WTC11 (cell line): ENCODE results near the gene OR5D13. TPM values are rescaled to one million over a fixed set of nuclear protein-coding genes. Genes with fewer than 3 reads are reported as not detected.
A peak's percentile ranks its signal among the peaks of the same experiment; 100 is the strongest.

ENCODE experiments used
- ATAC-seq: fragments of 200-7000 bp; cut with Tn5 transposase; 2 replicates; pipeline ENCODE4 v1.10.0; 2021; ENCODE audit warnings: mild to moderate bottlenecking, moderate library complexity
- CTCF ChIA-PET: fragments of 300-600 bp; sonication (Branson Sonifier 250); formaldehyde crosslinking; loops from one replicate; lab custom pipeline; 2021; ENCODE audit warnings: antibody characterized with exemption; lab: Charles Lee
- POLR2A ChIA-PET: fragments of 350-600 bp; sonication (Branson Sonifier 250); formaldehyde crosslinking; loops from one replicate; lab custom pipeline; 2021; ENCODE audit warnings: antibody characterized with exemption; lab: Charles Lee
- DNase-seq: peaks from one replicate; pipeline ENCODE4 v3.0.0; 2021; ENCODE audit warnings: low spot score
- H3K27ac Mint-ChIP-seq: 2 replicates; pipeline ENCODE4 v1.8.0; 2021; ENCODE audit warnings: mixed read lengths
- H3K27me3 Mint-ChIP-seq: 2 replicates; pipeline ENCODE4 v1.8.0; 2021; ENCODE audit warnings: low read depth, mild to moderate bottlenecking, moderate library complexity, mixed read lengths
- H3K36me3 Mint-ChIP-seq: 2 replicates; pipeline ENCODE4 v1.8.0; 2021; ENCODE audit warnings: mixed read lengths
- H3K4me1 Mint-ChIP-seq: 2 replicates; pipeline ENCODE4 v1.8.0; 2022; ENCODE audit warnings: mixed read lengths
- H3K4me3 Mint-ChIP-seq: 2 replicates; pipeline ENCODE4 v1.8.0; 2021; ENCODE audit warnings: mild to moderate bottlenecking, moderate library complexity, mixed read lengths
- H3K9me3 Mint-ChIP-seq: 2 replicates; pipeline ENCODE4 v1.8.0; 2021; ENCODE audit warnings: mixed read lengths
- CBFB ChIP-seq: sonication (generic); formaldehyde crosslinking; IDR thresholded peaks from 2 replicates; pipeline ENCODE4 v1.8.1; 2022; ENCODE audit warnings: mild to moderate bottlenecking, low read depth, missing genetic modification reagents
- GABPB1 ChIP-seq: sonication (generic); formaldehyde crosslinking; IDR thresholded peaks from 2 replicates; pipeline ENCODE4 v1.8.1; 2023; ENCODE audit warnings: mild to moderate bottlenecking, missing genetic modification reagents
- GRHL2 ChIP-seq: fragments of 250-450 bp; sonication (Bioruptor Pico); IDR thresholded peaks from 2 replicates; pipeline ENCODE4 v1.8.0; 2022; ENCODE audit warnings: mild to moderate bottlenecking, moderate library complexity; ENCODE audit not compliant: insufficient replicate concordance, severe bottlenecking
- GTF2I ChIP-seq: fragments of 250-450 bp; sonication (Bioruptor Pico); conservative IDR thresholded peaks from 2 replicates; pipeline ENCODE4 v1.4.0; 2021; ENCODE audit warnings: mild to moderate bottlenecking
- IRF2 ChIP-seq: sonication (generic); formaldehyde crosslinking; IDR thresholded peaks from 2 replicates; pipeline ENCODE4 v1.8.0; 2022; ENCODE audit warnings: low read depth, missing genetic modification reagents, borderline replicate concordance
- JUN ChIP-seq: sonication (generic); formaldehyde crosslinking; IDR thresholded peaks from 2 replicates; pipeline ENCODE4 v1.8.0; 2023; ENCODE audit warnings: mild to moderate bottlenecking, missing genetic modification reagents
- NFATC4 ChIP-seq: fragments of 250-450 bp; sonication (Bioruptor Pico); IDR thresholded peaks from 2 replicates; pipeline ENCODE4 v1.9.0; 2021; ENCODE audit warnings: mild to moderate bottlenecking
- NFYB ChIP-seq: sonication (generic); formaldehyde crosslinking; conservative IDR thresholded peaks from 2 replicates; pipeline ENCODE4 v1.8.0; 2022; ENCODE audit warnings: low read depth, missing genetic modification reagents
- NR1H2 ChIP-seq: sonication (generic); formaldehyde crosslinking; IDR thresholded peaks from 2 replicates; pipeline ENCODE4 v1.9.0; 2021; ENCODE audit warnings: mild to moderate bottlenecking, moderate library complexity, missing genetic modification reagents
- NR3C1 ChIP-seq: sonication (generic); formaldehyde crosslinking; conservative IDR thresholded peaks from 2 replicates; pipeline ENCODE4 v1.8.1; 2023; ENCODE audit warnings: low read depth, mild to moderate bottlenecking, missing genetic modification reagents
- OVOL2 ChIP-seq: fragments of 250-450 bp; sonication (Bioruptor Pico); IDR thresholded peaks from 2 replicates; pipeline ENCODE4 v1.9.0; 2021; ENCODE audit warnings: mild to moderate bottlenecking, borderline replicate concordance
- RELA ChIP-seq: sonication (generic); formaldehyde crosslinking; IDR thresholded peaks from 2 replicates; pipeline ENCODE4 v1.8.1; 2022; ENCODE audit warnings: missing genetic modification reagents, mild to moderate bottlenecking, borderline replicate concordance
- ZNF416 ChIP-seq: fragments of 250-450 bp; sonication (Bioruptor Pico); IDR thresholded peaks from 2 replicates; pipeline ENCODE4 v1.9.0; 2021; ENCODE audit warnings: mild to moderate bottlenecking, inconsistent platforms
- total RNA-seq: library from RNA; stranded (reverse); gene quantifications from 3 replicates; pipeline ENCODE4 v1.2.3, GENCODE V29; 2021
- TF ChIP-seq, protein P1 (sequence below): fragments of 250-450 bp; sonication (Bioruptor Pico); IDR thresholded peaks from 2 replicates; pipeline ENCODE4 v1.9.0; 2021; ENCODE audit warnings: mild to moderate bottlenecking
- TF ChIP-seq, protein P2 (sequence below): sonication (generic); formaldehyde crosslinking; IDR thresholded peaks from 2 replicates; pipeline ENCODE4 v1.8.0; 2022; ENCODE audit warnings: mild to moderate bottlenecking, missing genetic modification reagents
- TF ChIP-seq, protein P3 (sequence below): sonication (generic); formaldehyde crosslinking; IDR thresholded peaks from 2 replicates; pipeline ENCODE4 v1.8.1; 2023; ENCODE audit warnings: mild to moderate bottlenecking, missing genetic modification reagents, moderate library complexity
- TF ChIP-seq, protein P4 (sequence below): sonication (generic); formaldehyde crosslinking; IDR thresholded peaks from 2 replicates; pipeline ENCODE4 v1.8.1; 2023; ENCODE audit warnings: mild to moderate bottlenecking, moderate library complexity, missing genetic modification reagents
- TF ChIP-seq, protein P5 (sequence below): sonication (generic); formaldehyde crosslinking; IDR thresholded peaks from 2 replicates; pipeline ENCODE4 v1.8.0; 2022; ENCODE audit warnings: missing genetic modification reagents
- TF ChIP-seq, protein P6 (sequence below): sonication (generic); formaldehyde crosslinking; IDR thresholded peaks from 2 replicates; pipeline ENCODE4 v1.8.1; 2022; ENCODE audit warnings: missing genetic modification reagents, borderline replicate concordance
- TF ChIP-seq, protein P7 (sequence below): sonication (generic); formaldehyde crosslinking; IDR thresholded peaks from 2 replicates; pipeline ENCODE4 v1.8.0; 2022; ENCODE audit warnings: mild to moderate bottlenecking, missing genetic modification reagents

OR5D13 gene
- total RNA-seq, 1 experiment from 2014 or later, result not detected

DNA sequence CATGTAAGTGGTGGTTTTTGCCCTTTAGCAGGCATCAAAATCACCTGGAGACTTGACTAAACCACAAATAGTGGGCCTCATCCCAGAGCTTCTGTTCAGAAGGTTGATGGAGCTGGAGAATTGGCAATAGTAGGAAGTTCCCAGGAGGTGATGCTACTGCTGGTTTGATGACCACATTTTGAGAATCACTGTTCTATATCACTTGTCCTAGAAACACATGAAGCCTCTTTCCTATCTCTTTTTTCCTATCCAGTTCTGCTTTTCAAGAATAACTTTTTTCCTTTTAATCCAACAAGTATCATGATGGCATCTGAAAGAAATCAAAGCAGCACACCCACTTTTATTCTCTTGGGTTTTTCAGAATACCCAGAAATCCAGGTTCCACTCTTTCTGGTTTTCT is at the start of gene OR5D13 (continued):
- TF ChIP-seq GRHL2 (CRISPR knock-in tag) (no peak), OVOL2 (CRISPR knock-in tag) (no peak), JUN (CRISPR knock-in tag) (no peak)

DNA sequence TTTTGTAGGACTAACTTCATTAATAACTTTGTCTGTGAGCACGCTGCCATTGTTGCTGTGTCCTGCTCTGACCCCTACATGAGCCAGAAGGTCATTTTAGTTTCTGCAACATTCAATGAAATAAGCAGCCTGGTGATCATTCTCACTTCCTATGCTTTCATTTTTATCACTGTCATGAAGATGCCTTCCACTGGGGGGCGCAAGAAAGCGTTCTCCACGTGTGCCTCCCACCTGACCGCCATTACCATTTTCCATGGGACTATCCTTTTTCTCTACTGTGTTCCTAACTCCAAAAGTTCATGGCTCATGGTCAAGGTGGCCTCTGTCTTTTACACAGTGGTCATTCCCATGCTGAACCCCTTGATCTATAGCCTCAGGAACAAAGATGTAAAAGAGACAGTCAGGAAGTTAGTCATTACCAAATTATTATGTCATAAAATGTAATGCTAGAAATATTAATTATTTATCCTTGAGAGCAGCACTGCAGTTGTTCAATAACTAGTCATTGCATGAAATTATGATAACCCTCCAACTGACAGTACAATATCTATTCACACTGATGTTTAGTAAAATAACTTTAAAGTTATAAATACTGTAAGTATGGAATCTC is 46.4 kb upstream of the OR5D13 start:
- H3K4me1 Mint-ChIP-seq, result no peaks in the 10 kb centered on the region
- no peaks in the 10 kb centered on the region; the same call in none of the 2 replicates for H3K27me3 Mint-ChIP-seq
- no peak for TF ChIP-seq GABPB1 (CRISPR knock-in tag)
- TF ChIP-seq NFYB (CRISPR knock-in tag), result no peak
- no peak for TF ChIP-seq NFATC4
- TF ChIP-seq IRF2 (CRISPR knock-in tag), result no peak
- TF ChIP-seq JUN (CRISPR knock-in tag), result no peak
- TF ChIP-seq, protein P1, sequence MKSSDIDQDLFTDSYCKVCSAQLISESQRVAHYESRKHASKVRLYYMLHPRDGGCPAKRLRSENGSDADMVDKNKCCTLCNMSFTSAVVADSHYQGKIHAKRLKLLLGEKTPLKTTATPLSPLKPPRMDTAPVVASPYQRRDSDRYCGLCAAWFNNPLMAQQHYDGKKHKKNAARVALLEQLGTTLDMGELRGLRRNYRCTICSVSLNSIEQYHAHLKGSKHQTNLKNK (CRISPR knock-in tag), result no peak
- no peak for TF ChIP-seq RELA
- TF ChIP-seq, protein P2, sequence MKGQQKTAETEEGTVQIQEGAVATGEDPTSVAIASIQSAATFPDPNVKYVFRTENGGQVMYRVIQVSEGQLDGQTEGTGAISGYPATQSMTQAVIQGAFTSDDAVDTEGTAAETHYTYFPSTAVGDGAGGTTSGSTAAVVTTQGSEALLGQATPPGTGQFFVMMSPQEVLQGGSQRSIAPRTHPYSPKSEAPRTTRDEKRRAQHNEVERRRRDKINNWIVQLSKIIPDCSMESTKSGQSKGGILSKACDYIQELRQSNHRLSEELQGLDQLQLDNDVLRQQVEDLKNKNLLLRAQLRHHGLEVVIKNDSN (CRISPR knock-in tag), result no peak
- TF ChIP-seq NR1H2 (CRISPR knock-in tag), result no peak
- TF ChIP-seq, protein P3, sequence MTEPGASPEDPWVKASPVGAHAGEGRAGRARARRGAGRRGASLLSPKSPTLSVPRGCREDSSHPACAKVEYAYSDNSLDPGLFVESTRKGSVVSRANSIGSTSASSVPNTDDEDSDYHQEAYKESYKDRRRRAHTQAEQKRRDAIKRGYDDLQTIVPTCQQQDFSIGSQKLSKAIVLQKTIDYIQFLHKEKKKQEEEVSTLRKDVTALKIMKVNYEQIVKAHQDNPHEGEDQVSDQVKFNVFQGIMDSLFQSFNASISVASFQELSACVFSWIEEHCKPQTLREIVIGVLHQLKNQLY (CRISPR knock-in tag), result no peak
- TF ChIP-seq NR3C1 (CRISPR knock-in tag), result no peak
- TF ChIP-seq GTF2I (CRISPR knock-in tag), result no peak
- TF ChIP-seq, protein P4, sequence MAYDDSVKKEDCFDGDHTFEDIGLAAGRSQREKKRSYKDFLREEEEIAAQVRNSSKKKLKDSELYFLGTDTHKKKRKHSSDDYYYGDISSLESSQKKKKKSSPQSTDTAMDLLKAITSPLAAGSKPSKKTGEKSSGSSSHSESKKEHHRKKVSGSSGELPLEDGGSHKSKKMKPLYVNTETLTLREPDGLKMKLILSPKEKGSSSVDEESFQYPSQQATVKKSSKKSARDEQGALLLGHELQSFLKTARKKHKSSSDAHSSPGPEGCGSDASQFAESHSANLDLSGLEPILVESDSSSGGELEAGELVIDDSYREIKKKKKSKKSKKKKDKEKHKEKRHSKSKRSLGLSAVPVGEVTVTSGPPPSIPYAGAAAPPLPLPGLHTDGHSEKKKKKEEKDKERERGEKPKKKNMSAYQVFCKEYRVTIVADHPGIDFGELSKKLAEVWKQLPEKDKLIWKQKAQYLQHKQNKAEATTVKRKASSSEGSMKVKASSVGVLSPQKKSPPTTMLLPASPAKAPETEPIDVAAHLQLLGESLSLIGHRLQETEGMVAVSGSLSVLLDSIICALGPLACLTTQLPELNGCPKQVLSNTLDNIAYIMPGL (CRISPR knock-in tag), result no peak
- H3K27ac Mint-ChIP-seq, result no peak overlapping the region
- peaks cover 77% of the 10 kb centered on the region for H3K9me3 Mint-ChIP-seq
- ATAC-seq (no peak), DNase-seq (peak; percentile 10)
- ChIA-PET CTCF (no interaction called here), POLR2A (no interaction called here)
- H3K4me3 Mint-ChIP-seq, result no peak overlapping the region
- H3K36me3 Mint-ChIP-seq, result peaks cover 53% of the 10 kb centered on the region

DNA sequence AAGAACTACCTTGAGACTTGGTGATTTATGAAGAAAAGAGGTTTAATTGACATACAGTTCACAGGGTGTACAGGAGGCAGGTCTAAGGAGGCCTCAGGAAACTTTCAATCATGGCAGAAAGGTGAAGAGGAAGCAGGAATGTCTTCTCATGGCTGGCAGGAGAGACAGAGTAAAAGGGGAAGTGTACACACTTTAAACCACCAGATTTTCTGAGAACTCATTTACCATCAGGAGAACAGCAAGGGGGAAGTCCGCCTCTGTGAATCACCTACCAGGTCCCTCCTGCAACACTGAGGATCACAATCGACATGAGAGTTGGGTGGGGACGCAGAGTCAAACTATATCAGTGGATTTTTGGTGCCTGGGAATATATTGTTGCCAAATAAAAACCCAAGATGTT is 40.3 kb upstream of the OR5D13 start:
- Mint-ChIP-seq H3K4me1 (no peaks in the 10 kb centered on the region), H3K27ac (no peak overlapping the region), H3K36me3 (peaks cover 73% of the 10 kb centered on the region), H3K4me3 (no peak overlapping the region), H3K9me3 (peaks cover 93% of the 10 kb centered on the region), H3K27me3 (peaks cover 13% of the 10 kb centered on the region)
- DNase-seq (no peak), ATAC-seq (no peak)
- CTCF ChIA-PET, result no interaction called here
- POLR2A ChIA-PET, result no interaction called here
- TF ChIP-seq CBFB (CRISPR knock-in tag), result no peak
- no peak for TF ChIP-seq ZNF416 (CRISPR knock-in tag)
- TF ChIP-seq, protein P5, sequence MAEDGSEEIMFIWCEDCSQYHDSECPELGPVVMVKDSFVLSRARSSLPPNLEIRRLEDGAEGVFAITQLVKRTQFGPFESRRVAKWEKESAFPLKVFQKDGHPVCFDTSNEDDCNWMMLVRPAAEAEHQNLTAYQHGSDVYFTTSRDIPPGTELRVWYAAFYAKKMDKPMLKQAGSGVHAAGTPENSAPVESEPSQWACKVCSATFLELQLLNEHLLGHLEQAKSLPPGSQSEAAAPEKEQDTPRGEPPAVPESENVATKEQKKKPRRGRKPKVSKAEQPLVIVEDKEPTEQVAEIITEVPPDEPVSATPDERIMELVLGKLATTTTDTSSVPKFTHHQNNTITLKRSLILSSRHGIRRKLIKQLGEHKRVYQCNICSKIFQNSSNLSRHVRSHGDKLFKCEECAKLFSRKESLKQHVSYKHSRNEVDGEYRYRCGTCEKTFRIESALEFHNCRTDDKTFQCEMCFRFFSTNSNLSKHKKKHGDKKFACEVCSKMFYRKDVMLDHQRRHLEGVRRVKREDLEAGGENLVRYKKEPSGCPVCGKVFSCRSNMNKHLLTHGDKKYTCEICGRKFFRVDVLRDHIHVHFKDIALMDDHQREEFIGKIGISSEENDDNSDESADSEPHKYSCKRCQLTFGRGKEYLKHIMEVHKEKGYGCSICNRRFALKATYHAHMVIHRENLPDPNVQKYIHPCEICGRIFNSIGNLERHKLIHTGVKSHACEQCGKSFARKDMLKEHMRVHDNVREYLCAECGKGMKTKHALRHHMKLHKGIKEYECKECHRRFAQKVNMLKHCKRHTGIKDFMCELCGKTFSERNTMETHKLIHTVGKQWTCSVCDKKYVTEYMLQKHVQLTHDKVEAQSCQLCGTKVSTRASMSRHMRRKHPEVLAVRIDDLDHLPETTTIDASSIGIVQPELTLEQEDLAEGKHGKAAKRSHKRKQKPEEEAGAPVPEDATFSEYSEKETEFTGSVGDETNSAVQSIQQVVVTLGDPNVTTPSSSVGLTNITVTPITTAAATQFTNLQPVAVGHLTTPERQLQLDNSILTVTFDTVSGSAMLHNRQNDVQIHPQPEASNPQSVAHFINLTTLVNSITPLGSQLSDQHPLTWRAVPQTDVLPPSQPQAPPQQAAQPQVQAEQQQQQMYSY, result no peak
- TF ChIP-seq NR1H2 (CRISPR knock-in tag), result no peak
- TF ChIP-seq, protein P6, sequence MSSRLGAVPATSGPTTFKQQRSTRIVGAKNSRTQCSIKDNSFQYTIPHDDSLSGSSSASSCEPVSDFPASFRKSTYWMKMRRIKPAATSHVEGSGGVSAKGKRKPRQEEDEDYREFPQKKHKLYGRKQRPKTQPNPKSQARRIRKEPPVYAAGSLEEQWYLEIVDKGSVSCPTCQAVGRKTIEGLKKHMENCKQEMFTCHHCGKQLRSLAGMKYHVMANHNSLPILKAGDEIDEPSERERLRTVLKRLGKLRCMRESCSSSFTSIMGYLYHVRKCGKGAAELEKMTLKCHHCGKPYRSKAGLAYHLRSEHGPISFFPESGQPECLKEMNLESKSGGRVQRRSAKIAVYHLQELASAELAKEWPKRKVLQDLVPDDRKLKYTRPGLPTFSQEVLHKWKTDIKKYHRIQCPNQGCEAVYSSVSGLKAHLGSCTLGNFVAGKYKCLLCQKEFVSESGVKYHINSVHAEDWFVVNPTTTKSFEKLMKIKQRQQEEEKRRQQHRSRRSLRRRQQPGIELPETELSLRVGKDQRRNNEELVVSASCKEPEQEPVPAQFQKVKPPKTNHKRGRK (CRISPR knock-in tag), result no peak
- TF ChIP-seq, protein P7, sequence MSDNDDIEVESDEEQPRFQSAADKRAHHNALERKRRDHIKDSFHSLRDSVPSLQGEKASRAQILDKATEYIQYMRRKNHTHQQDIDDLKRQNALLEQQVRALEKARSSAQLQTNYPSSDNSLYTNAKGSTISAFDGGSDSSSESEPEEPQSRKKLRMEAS (CRISPR knock-in tag), result no peak
